Cardiac muscle cell (in vitro differentiated cells and primary cell): ENCODE measurements around the gene CCDC89. TPM values are rescaled to one million over a fixed set of nuclear protein-coding genes. Genes with fewer than 3 reads are reported as not detected.

ENCODE experiments used
- DNase-seq, 2 donors: peaks; one replicate each; pipeline versions ENCODE4 v3.0.0 to v3.0.0-alpha.2; 2010 to 2017; ENCODE audit warnings: low read depth in 1 of 2, low spot score in 1 of 2
- H3K27ac ChIP-seq: fragments of 200-600 bp; sonication (generic); 2 replicates; pipeline ENCODE4 v1.5.1; 2016
- H3K27me3 ChIP-seq: fragments of 200-600 bp; sonication (generic); 2 replicates; pipeline ENCODE4 v1.6.0; 2016; ENCODE audit warnings: control low read depth
- H3K36me3 ChIP-seq: fragments of 200-600 bp; sonication (generic); 2 replicates; pipeline ENCODE4 v1.5.1; 2016; ENCODE audit warnings: control low read depth
- H3K4me1 ChIP-seq: fragments of 200-600 bp; sonication (generic); 2 replicates; pipeline ENCODE4 v1.8.1; 2017; ENCODE audit warnings: low read depth, mild to moderate bottlenecking, mixed run types
- H3K4me3 ChIP-seq: fragments of 200-600 bp; sonication (generic); 2 replicates; pipeline ENCODE4 v1.5.1; 2016; ENCODE audit warnings: mild to moderate bottlenecking
- H3K9me3 ChIP-seq: fragments of 200-600 bp; sonication (generic); 2 replicates; pipeline ENCODE4 v1.5.1; 2017; ENCODE audit warnings: low read depth, mild to moderate bottlenecking, control low read depth
- polyA plus RNA-seq: library from polyadenylated mRNA; unstranded; fragments of >200 nt; fragmentation: Nextera tagmentation; extraction: Ambion mirVana; gene quantifications from 2 replicates; pipeline ENCODE4 v1.2.1, GENCODE V29; 2016
- total RNA-seq: library from RNA; depleted of rRNA; stranded (reverse); fragments of >200 nt; gene quantifications from 2 replicates; pipeline ENCODE4 v1.2.3, GENCODE V29; 2016
- TF ChIP-seq, protein P1 (sequence below): IDR thresholded peaks from 2 replicates; pipeline ENCODE4 v1.5.1; 2012; ENCODE audit warnings: low read depth, mild to moderate bottlenecking, low read length

Gene CCDC89
- total and polyA plus RNA-seq, 2 experiments from 2014 or later: 0.45 to 1.1 TPM

DNA sequence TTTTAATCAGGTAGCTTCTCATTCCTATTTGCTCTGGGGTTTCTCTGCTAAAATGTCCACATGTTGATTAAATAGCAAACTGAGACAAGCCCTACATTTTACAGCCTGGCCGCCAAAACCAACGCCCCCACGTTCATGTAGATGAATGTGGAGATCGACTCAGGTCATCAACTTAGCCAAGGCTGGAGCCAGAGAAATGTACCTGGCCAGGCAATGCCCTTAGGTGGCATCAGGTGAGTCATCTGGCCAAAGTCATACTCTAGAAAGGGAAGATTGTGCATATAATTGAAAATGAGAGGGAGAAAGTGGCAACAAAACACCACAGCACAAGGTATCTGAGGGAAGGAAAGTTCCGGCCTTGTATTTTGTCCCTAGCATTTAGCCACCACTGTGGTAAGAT is 37.1 kb upstream of the CCDC89 start:
- no peaks in the 10 kb centered on the region for H3K27me3 ChIP-seq
- DNase-seq: no peak

DNA sequence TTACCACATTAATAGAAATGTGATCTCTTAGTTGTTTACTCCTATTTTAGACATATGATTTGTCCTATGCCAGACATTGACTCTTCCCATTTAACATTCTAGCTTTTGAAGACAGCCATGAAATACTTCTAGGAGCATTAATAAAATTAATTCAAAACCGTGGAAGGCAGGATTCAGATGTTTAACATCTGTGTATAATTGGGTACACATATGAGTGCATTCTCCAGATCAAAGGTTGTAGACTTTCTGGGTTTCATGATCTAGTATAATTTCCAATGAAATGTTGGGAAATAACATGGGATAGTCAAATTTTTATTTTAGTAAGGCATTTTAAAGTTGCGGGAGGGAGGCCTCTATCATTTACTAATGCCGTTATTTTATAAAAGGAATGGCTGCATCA is 35.2 kb upstream of the CCDC89 start:
- Histone ChIP-seq H3K4me1 (no peaks in the 10 kb centered on the region), H3K4me3 (no peak overlapping the region), H3K36me3 (no peaks in the 10 kb centered on the region), H3K27me3 (no peaks in the 10 kb centered on the region), H3K27ac (no peak overlapping the region), H3K9me3 (no peaks in the 10 kb centered on the region)
- TF ChIP-seq, protein P1, sequence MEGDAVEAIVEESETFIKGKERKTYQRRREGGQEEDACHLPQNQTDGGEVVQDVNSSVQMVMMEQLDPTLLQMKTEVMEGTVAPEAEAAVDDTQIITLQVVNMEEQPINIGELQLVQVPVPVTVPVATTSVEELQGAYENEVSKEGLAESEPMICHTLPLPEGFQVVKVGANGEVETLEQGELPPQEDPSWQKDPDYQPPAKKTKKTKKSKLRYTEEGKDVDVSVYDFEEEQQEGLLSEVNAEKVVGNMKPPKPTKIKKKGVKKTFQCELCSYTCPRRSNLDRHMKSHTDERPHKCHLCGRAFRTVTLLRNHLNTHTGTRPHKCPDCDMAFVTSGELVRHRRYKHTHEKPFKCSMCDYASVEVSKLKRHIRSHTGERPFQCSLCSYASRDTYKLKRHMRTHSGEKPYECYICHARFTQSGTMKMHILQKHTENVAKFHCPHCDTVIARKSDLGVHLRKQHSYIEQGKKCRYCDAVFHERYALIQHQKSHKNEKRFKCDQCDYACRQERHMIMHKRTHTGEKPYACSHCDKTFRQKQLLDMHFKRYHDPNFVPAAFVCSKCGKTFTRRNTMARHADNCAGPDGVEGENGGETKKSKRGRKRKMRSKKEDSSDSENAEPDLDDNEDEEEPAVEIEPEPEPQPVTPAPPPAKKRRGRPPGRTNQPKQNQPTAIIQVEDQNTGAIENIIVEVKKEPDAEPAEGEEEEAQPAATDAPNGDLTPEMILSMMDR: no peak
- DNase-seq: no peak

More for the DNA sequence above, 37.1 kb upstream of the CCDC89 start:
- no peaks in the 10 kb centered on the region for H3K4me1 ChIP-seq
- TF ChIP-seq, protein P1: no peak
- no peaks in the 10 kb centered on the region for H3K9me3 ChIP-seq
- no peak overlapping the region for H3K27ac ChIP-seq
- H3K36me3 ChIP-seq: no peaks in the 10 kb centered on the region
- H3K4me3 ChIP-seq: no peak overlapping the region

DNA sequence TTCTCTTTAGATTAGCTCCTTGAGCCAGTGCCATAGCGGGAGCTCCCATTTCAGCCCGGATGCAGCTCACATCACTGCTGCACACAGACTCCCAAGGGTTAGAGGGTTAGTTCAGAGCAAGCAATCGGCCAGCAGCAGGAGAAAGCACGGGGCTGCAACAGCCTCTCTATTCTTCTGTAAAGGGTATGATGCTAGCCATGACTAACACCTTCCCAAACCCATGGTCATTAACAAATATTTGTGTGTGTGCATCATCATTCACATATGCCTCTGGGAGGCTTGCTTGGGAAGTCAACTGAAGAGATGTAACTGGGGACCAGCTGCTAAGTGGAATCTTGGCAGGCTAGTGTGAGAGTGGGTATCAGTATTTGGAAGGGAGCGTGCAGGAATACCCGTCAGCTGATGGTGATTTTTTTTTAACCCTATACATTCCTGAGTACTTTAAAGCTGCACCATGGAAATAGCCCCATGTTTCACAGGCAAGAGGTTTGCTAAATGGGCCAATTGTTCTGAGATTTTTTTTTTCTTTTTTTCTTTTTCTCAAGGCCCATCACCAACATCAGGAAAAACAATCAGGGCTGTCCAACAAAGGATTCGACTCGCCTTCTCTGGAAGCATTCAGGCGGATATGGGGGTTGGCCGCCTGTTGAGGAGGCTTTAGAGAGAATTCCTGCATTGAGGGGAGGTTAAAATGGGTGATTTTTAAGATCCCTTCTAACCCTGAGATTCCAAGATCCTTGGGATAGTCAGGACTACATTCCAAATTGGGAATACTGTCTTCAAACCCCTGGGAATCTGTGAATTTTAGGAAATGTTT is 33.2 kb upstream of the CCDC89 start:
- Histone ChIP-seq H3K27ac (no peak overlapping the region), H3K4me1 (no peaks in the 10 kb centered on the region), H3K4me3 (no peak overlapping the region), H3K27me3 (no peaks in the 10 kb centered on the region), H3K36me3 (no peaks in the 10 kb centered on the region), H3K9me3 (peaks cover 2% of the 10 kb centered on the region)
- DNase-seq: peak in 1 of 2 donors; percentile 92
- TF ChIP-seq, protein P1: no peak

DNA sequence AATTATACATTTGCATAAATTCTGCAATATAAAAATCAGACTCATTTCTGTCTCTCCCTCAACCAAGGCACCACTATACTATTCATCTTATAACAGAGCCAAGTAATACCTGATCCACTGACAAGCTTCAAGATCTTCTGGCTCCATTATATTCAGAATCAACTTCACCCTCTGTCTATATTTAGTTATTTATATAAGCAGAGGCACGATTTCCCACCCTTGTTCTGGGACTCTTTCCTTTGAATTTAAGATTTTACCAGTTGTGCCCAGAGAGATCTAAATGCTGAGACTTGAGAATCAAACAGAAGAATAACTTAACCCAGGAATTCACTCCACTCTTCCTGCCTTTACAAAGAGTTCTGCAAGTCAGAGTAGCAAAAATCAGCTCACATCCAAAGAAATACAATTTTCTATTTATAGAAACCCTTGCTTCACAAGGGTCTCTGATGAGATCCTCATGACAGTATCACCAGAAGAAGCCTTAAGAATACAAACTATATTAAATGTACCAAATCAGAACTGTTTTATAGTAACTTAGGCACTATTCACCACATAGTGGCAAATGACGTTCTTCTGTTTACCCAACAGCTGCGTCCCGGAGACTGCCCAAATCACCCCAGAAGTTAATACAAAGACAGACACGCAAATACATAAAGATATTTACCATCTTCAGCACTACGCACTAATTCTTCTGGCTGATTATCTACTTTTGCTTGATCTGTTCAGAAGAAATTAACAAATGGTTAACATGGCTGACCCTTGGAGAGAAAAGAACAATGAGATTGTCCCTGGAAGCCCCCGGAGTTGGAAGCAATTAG is 32.3 kb upstream of the CCDC89 start:
- TF ChIP-seq, protein P1: no peak
- no peaks in the 10 kb centered on the region for H3K4me1 ChIP-seq
- peaks cover 4% of the 10 kb centered on the region for H3K9me3 ChIP-seq
- H3K27ac ChIP-seq: no peak overlapping the region
- H3K36me3 ChIP-seq: no peaks in the 10 kb centered on the region
- H3K27me3 ChIP-seq: no peaks in the 10 kb centered on the region
- no peak for DNase-seq
- H3K4me3 ChIP-seq: no peak overlapping the region

DNA sequence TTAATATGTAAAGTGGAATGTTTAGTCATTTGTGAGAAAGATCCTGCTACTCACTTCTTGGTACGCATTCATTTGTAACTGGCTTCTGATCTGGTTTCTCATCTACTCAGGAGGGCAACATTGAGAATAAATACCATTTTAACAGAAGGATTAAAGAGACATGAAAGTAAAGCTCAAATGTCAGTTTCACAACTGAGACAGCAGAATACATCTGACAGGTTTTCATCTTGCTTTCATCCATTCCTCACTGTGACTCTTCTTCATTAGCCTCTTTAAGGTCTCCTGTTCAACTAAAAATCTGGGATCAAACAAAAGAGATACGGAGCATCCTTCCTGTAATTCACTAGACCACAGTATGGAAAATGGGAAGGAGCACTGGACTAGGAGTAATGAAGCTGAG is 31.4 kb upstream of the CCDC89 start:
- peaks cover 4% of the 10 kb centered on the region for H3K9me3 ChIP-seq
- no peaks in the 10 kb centered on the region for H3K4me1 ChIP-seq
- TF ChIP-seq, protein P1: no peak
- H3K36me3 ChIP-seq: no peaks in the 10 kb centered on the region
- H3K27me3 ChIP-seq: no peaks in the 10 kb centered on the region
- no peak overlapping the region for H3K4me3 ChIP-seq
- no peak for DNase-seq
- H3K27ac ChIP-seq: no peak overlapping the region
